Ramos (cell line): ENCODE measurements around the gene ZFP91.

Source experiments
- in situ Hi-C: fragments of 300-500 bp; cut with MboI; formaldehyde crosslinking; loops from one replicate; pipeline ENCODE4 v1.14.3; 2022; ENCODE audit warnings: low sequenced_read_pairs; ENCODE audit not compliant: unreplicated experiment

Gene ZFP91

DNA sequence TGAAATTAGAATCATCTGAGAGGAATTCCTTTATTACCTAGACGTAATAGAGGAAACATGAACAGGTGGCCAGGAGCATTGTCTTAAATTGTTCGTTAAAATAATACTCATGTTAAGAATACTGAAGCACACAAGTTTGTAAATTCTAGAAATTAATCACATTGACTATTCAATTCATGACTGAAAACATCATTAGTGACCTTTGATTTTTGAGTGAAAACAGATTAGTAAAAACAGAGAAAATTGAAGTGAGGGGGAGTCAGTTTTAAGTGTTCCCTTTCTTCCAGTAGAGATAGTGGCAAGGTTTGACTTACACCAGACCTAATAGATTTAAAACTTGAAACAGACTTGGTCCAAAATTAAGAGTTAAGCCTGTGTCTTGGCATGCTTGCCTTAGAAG is 1.4 kb downstream of the ZFP91 start:
- in situ Hi-C loops = loop anchor here (25.0 kb wide), 1 partner anchor 532 kb away; the partner anchor contains the start of gene FAM111B

DNA sequence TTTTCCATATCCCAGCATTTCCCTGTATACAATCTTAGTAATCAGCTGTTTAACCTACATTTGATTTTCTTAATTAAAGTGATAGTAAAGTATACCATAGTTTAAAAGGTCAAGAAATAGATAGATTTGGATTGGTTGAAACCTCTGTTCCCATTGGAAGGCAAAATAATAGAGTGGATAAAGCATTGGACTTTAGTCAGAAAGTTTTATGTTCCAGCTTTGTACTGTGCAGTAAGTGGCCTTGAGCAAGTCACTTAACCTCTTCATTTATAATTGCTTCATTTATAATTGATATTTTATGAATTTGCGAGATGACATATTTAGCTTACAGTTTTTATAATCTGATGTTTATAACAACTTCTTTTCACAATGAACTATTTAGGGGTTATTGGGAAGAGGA is 3.6 kb downstream of the ZFP91 start:
- in situ Hi-C loops = loop anchor here (25.0 kb wide), 1 partner anchor 530 kb away; the partner anchor contains the start of gene FAM111B

DNA sequence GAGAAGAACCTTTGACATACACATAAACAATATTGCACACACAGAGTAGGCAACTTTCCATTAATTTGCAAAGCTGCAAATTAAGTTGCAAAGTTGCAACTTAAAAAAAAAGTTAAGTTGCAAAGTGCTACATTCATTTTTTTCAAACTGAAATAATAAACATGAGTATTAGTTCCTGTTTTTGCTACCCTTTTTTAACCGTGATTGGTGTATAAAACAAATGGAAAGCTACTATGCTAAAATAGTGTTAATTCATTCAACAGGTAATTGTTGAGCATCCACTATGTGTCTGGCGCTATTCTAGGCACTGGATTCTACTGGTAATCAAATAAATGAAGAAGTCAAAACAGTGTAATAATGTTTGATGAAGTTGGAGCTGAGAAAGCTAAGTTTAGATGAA is 8.1 kb downstream of the ZFP91 start:
- in situ Hi-C loops = loop anchor here (25.0 kb wide), 1 partner anchor 525 kb away; the partner anchor contains the start of gene FAM111B

DNA sequence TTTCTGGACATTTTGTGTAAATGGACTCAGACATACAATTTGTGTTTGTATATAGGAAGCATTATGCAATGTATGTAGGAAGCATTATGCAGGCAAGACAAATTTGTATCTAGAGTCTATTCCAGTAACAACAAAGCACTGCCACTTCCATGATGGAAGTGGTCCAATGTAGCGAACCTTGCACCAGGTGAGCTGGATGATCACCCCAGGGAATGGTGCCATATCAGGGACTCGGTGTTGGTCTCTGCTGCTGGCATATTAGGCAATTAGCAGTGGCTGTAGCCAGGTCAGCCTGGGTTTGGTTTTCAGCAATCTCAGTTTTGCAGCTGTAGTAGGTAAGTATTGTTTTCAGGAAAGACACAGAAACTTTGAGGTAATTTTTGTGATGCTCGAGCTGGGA is 12.8 kb downstream of the ZFP91 start:
- in situ Hi-C loops = loop anchor here (25.0 kb wide), 1 partner anchor 521 kb away; the partner anchor contains the start of gene FAM111B

DNA sequence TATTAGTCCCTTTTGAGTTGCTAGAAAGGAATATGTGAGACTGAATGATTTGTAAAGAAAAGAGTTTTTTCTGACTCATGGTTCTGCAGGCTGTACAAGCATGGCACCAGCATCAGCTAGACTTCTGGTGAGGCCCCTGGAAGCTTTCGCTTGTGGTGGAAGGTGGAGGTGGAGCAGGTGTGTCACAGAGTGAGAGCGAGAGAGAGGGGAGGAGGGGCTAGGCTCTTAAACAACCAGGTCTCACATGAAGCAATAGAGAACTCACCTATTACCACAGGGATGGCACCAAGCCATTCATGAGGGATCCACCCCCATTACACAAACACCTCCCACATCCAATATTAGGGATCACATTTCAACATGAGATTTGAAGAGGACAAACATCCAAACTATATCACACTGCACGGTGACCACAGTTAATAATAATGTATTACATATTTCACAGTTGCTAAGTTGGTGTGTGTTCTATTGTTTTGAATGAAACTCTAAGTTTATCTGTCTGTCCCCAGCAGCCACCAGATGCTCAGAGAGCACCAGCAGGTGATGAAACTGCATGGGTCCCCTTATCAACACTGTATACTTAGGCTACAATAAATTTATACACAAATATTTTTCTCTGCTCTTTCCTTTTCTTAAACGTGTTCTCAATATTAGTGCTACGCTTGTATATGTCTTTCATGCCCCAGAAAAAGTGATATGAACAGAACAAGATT is 14.1 kb downstream of the ZFP91 start:
- in situ Hi-C loops = loop anchor here (25.0 kb wide), 1 partner anchor 519 kb away; the partner anchor contains the start of gene FAM111B

DNA sequence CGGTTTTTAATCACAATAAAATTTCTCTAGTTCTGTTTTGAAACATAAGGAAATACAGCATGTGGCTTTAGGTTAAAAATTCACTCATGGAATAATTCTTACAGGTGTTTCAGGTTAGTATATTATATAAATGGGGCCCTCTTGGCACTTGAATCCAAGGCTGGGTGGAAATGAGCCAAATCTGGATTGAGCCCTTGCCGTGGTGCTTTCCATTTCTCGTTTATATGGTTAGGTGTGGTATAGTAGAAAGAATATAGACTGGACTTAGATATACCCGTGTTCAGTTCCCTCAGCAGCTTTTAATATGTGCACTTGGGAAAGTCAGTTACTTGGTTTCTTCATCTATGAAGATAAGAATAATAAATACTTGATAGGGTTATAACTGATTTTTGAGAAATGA is 16.0 kb downstream of the ZFP91 start:
- in situ Hi-C loops = loop anchor here (25.0 kb wide), 1 partner anchor 517 kb away; the partner anchor contains the start of gene FAM111B

DNA sequence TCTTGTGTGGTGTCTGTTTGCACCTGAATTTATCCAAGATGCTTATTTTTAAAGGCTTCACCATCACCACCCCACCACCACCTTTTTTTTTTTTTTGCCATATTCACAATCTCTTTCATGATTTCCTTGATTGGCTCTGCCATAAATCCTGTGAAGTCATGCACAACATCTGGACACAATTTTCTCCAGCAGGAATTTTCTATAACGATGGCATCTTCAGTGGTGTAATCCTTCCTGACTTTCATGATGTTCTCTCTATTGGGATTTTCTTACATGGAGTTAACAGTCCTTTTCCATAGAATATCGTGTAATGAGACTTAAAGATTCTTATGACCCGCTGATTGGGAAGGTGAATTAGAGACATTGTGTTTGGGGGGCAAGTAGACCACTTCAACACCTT is 17.8 kb downstream of the ZFP91 start:
- in situ Hi-C loops = loop anchor here (25.0 kb wide), 1 partner anchor 516 kb away; the partner anchor contains the start of gene FAM111B

DNA sequence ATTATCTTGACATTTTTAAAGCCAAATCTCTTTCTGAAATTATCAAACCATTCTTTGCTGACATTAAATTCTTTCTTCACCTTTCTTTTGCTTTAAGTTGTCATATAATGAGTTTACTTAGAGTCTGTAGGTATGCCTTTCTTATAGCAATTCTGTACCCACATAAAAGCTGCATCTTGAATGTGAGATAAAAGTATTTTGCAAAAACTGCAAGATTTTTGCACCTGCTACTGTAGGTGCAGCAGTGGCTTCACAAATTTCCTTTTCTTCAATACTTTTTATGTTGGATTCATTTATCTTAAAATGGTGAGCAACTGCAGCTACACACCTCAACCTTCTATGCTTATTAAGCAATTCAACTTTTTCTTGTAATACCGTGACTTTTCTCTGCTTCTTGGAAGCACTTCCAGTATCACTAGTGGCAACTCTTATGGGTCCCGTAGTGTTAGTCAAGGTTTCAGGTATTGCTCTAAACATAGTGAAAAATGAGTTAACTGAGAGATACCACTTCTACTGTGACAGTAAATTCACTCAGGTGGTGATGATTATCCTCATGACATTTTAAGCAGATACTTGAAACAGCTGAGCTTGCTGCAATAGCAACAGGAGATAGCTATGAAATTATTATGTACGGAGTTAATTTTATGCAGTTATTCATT is 18.8 kb downstream of the ZFP91 start:
- in situ Hi-C loops = loop anchor here (25.0 kb wide), 1 partner anchor 515 kb away; the partner anchor contains the start of gene FAM111B

DNA sequence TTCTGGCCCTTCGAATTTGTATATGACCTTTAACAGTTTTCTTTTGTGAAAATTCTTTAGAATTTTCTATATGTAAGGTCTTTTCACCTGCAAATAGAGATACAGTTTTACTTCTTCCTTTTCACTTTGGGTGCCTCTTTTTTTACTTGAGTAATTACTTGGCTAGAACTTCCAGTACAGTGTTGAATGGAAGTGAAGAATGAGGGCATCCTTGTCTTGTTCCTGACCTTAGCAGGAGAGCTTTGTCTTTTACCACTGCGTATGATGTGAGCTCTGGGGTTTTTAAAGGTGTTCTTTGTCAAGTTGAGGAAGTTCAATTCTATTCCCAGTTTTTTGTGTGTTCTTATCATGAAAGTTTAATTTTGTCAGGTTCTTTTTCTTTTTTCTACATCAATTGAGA is 21.6 kb downstream of the ZFP91 start:
- in situ Hi-C loops = no loop called here

DNA sequence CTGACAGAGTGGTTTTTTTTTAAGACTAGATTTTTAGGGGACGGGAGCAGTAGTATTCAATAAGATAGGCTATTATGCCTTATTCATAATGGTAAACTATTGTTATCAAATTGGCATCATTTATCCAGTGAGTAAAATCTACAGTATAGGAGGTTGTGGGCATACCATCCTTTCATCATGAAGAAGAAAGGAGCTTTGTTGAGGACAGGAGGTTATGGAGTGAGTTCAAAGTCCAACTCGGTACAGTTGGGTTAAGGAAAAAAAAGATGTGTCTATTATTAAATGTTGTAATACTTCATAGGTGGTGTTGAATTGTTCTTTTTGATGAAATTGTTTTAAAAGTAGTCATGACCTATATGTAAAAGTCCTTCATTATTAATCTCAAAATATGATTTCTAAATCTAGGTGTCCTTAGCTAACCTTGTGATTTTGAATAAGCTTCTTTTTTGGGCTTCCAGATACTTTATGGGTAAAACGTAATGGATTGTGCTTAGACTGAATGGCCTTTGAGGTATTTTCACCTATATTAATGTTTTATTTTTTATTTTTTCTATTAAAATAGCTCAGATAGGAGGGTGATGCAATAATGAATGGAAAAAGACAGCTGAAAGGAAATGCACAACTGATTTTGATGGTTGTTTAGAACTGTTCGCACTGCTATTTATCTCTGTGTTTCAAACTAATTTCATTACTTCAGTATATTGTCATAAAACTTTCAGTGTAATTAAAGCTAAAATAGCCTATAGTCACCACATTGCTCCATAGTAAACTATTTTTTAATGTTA is 28.3 kb downstream of the ZFP91 start:
- in situ Hi-C loops = no loop called here

DNA sequence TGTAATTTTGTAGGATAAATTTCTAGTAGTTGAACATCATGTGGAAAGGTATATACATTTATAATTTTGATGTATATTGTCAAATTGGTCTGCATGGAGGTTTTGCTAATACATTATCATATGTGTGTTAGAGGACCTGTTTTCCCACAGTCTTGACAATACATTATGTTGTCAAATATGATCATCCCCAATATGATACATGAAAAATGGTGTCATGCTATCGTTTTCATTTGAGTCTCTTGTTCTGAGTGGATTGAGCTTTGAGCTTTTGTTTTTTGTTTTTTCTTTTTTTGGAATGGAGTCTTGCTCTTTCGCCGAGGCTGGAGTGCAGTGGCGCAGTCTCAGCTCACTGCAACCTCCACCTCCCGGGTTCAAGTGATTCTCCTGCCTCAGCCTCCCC is 29.5 kb downstream of the ZFP91 start:
- in situ Hi-C loops = no loop called here

DNA sequence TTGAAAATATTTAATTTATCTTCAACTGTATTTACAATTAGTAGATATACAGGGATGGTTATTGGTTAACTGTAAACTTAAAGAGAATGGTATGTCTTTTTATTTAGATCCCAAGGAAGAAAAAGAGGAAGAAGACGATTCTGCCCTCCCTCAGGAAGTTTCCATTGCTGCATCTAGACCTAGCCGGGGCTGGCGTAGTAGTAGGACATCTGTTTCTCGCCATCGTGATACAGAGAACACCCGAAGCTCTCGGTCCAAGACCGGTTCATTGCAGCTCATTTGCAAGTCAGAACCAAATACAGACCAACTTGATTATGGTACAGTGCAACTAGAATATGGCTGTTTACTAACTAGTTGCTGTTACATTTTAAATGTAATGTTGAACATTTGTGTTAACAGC is 30.9 kb downstream of the ZFP91 start:
- in situ Hi-C loops = no loop called here

DNA sequence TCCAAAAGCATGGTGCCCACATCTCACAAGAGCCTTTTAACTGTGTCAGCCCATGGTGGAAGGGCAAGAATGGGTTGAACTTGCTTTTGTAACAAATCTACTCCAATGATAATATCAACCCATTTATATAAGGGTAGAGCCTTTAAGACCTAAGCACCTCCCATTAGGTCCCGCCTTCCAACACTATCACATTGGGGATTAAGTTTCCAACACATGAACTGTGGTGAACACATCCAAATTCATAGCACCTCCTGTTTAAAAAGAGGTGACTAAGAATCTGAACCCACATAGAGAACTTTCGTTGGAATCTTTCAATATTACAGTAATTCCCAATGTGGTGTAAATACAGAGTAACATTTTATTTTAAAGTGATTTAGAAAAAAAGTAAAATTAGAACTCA is 34.4 kb downstream of the ZFP91 start:
- in situ Hi-C loops = no loop called here

DNA sequence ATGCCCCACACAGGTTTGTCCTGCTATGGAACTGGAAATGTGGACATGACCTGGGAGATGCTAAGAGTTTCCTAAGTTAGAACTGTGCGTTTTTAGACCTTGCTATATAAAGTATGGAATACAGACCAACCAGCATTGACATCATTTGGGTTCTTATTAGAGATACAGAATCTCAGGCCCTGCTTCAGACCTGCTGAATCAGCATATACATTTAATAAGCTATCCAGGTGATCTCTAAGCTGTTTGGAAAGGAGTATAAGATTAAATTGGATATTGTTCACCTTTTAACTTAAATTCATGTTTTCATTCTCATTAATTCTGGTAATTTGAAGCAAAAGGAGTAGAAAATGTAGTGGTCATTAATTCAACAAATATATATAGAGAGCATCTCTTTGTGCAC is 36.7 kb downstream of the ZFP91 start:
- in situ Hi-C loops = no loop called here

DNA sequence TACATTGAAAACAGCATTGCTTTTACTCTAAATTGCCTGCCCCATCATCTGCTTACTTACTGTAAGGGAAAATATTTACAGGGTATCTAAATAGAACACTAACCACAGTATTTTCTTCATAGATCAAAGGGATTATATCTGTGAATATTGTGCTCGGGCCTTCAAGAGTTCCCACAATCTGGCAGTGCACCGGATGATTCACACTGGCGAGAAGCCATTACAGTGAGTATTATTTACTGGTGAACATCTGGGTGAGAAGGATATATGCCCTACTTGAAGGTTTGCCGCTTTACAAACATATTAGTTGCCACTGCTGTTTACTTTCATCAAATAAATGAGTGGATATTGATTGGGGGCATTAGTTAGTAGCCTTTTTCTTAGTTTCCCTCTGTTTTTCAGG is 37.7 kb downstream of the ZFP91 start:
- in situ Hi-C loops = no loop called here

DNA sequence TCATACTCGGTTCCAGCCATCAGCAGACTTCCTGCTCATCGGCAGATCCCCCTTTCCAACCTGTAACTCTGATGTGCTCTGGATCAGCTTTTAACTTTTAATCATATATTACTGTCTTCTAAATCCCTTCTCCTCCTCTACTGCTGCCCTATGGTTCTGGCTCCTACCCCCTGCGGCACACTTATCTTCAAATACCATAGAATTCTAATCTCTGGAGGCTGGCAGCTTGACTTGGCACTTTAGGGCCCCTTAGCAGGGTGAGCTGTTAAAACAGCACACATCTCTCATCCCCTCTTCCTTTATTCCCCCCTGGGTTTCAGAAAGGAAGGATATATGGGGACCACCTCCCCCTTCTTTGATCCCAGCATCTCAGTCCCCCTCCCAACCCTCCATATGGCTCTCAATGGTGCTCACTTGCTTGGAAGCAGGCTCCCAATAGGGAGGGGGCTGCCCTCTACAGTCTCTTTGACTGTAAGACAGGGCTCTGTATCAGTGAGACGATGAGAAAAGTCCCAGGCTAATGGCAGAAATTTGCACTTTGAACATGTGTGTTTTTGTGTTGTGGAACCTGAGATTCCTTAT is 39.2 kb downstream of the ZFP91 start:
- in situ Hi-C loops = no loop called here

DNA sequence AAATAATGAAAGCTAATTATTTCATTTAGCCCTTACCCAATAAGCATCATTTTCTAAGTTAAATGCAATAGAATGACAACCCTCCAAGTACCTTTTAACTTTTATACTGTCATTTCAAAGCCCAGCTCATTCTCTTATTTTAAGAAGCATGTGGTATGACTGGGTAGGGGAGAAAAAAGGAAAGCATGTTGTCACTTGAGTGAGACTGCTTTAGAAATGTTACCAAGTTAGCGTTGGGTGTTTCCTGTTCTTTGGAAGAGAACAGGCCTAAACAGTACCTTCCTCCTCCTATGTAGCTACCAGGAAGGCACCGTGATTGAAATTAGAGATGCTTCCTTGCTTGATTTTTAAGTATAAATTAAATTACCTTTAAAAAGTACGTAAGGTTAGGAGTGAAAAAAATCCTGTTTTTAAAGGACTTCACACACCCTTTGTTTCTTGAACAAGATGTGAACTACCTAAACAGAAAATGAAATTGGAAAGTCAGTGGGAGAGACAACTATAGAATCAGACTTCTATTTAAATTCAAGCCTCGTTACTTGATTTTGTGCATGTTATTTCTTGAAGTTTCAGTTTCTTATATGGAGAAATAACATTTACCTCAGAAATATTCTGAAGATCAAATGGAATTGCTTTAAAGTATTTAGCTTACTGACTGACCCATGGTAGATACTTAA is 42.9 kb downstream of the ZFP91 start:
- in situ Hi-C loops = no loop called here

DNA sequence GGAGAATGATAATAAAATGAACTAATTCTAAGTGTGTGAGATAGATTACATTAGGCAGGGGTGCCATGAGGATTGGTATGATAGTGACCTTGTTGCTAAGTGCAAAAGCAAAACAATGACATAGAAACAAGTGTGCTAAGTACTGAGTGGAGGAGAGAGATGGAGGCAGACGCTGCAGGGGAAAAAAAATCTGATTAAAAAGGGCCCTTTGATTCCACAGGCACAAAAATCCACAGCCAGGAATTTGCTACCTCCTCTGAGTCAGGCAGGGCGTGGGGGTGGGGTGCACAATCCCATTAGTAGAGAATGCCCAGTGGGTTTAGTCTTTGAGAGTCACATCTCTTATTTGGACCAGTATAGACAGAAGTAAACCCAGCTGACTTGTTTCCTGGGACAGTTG is 43.5 kb downstream of the ZFP91 start, which contains the start of gene CNTF:
CNTF (plus strand) TSS at position 322 of the 400 bp plus-strand sequence. CDS start 88 bp downstream, outside the sequence.
- in situ Hi-C loops = no loop called here

DNA sequence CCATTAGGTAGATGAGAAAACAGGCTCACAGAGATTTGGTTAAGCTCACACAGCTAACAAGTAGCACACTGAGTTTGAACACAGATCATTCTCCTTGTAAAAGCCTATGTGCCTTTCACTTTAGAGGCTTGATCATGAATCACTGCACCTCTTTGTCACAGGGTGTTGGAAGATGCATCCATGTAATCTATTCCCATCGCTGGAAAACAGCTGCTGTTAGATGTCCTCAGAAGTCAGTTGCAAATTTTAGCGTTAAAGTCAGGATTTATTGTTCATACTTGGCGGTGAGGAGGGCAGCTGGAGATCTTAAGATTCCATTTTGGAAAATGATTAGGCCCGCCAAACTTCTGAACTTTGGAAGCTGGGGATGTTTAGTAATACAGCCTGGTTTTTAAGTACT is 46.2 kb downstream of the ZFP91 start:
- in situ Hi-C loops = no loop called here
